DND-41 (cell line): ENCODE data around the gene CHAT.

Experiments used
- ATAC-seq: fragments of 200-7000 bp; cut with Tn5 transposase; 3 replicates; pipeline ENCODE4 v1.9.1; 2021; ENCODE audit warnings: low read depth; ENCODE audit not compliant: insufficient read depth
- DNase-seq: peaks from one replicate; pipeline ENCODE4 v3.0.0-alpha.2; 2020
- H2AFZ ChIP-seq: 2 replicates; pipeline ENCODE4 v1.6.0; 2012; ENCODE audit warnings: low read depth, low read length
- H3K27ac ChIP-seq: 2 replicates; pipeline ENCODE4 v1.5.1; 2012; ENCODE audit warnings: low read length, inconsistent platforms
- H3K27me3 ChIP-seq: fragments of 200-600 bp; sonication (generic); 2 replicates; pipeline ENCODE4 v1.6.0; 2012; ENCODE audit warnings: low read length, mild to moderate bottlenecking, inconsistent platforms; ENCODE audit not compliant: insufficient read depth, poor library complexity
- H3K36me3 ChIP-seq: 2 replicates; pipeline ENCODE4 v1.5.1; 2012; ENCODE audit warnings: low read length, inconsistent platforms; ENCODE audit not compliant: insufficient read depth
- H3K4me1 ChIP-seq: 2 replicates; pipeline ENCODE4 v1.5.1; 2012; ENCODE audit warnings: mild to moderate bottlenecking, low read length; ENCODE audit not compliant: insufficient read depth
- H3K4me2 ChIP-seq: 2 replicates; pipeline ENCODE4 v1.6.0; 2012; ENCODE audit warnings: mild to moderate bottlenecking, moderate library complexity, low read length, inconsistent platforms; ENCODE audit not compliant: insufficient read depth
- H3K4me3 ChIP-seq, 2 experiments: fragments of 200-600 bp in 1 of 2; shearing (Covaris generic) in 1 of 2; 2 replicates each; pipeline ENCODE4 v1.5.1; 2012 to 2016; ENCODE audit warnings: inconsistent platforms in 2 of 2, low read length in 2 of 2, mild to moderate bottlenecking in 2 of 2, low read depth in 1 of 2, moderate library complexity in 1 of 2
- H3K79me2 ChIP-seq: 2 replicates; pipeline ENCODE4 v1.6.0; 2012; ENCODE audit warnings: low read length, inconsistent platforms; ENCODE audit not compliant: insufficient read depth
- H3K9ac ChIP-seq: 2 replicates; pipeline ENCODE4 v1.6.0; 2012; ENCODE audit warnings: low read depth, mild to moderate bottlenecking, inconsistent platforms, low read length, moderate library complexity
- H3K9me3 ChIP-seq: 2 replicates; pipeline ENCODE4 v1.5.1; 2012; ENCODE audit warnings: low read length, moderate library complexity, mild to moderate bottlenecking, inconsistent platforms; ENCODE audit not compliant: insufficient read depth, severe bottlenecking
- H4K20me1 ChIP-seq: 2 replicates; pipeline ENCODE4 v1.6.0; 2012; ENCODE audit warnings: low read length; ENCODE audit not compliant: insufficient read depth
- CTCF ChIP-seq: IDR thresholded peaks from 2 replicates; pipeline ENCODE4 v1.5.1; 2012; ENCODE audit warnings: borderline replicate concordance, low read length, moderate library complexity, mild to moderate bottlenecking; ENCODE audit not compliant: poor library complexity, severe bottlenecking; ENCODE audit errors: extremely low read depth
- EZH2 ChIP-seq: IDR thresholded peaks from 3 replicates; pipeline ENCODE4 v1.6.1; 2012; ENCODE audit warnings: borderline replicate concordance, low read depth, mild to moderate bottlenecking, moderate library complexity, low read length, inconsistent platforms; ENCODE audit not compliant: severe bottlenecking

The CHAT gene

GRCh38 chr10:49598986-49599385, 14.9 kb upstream of the CHAT start:
- Histone ChIP-seq H3K4me3 (no peak overlapping the region), H3K79me2 (no peaks in the 10 kb centered on the region)
- ATAC-seq = no peak

GRCh38 chr10:49599546-49599945, 14.3 kb upstream of the CHAT start:
- no peak overlapping the region for H3K4me3 ChIP-seq
- no peak overlapping the region for H2AFZ ChIP-seq
- no peak for ATAC-seq
- H3K27ac ChIP-seq = no peak overlapping the region
- no peak overlapping the region for H3K9ac ChIP-seq
- no peaks in the 10 kb centered on the region for H3K4me1 ChIP-seq
- no peaks in the 10 kb centered on the region for H4K20me1 ChIP-seq
- no peak for TF ChIP-seq EZH2
- TF ChIP-seq CTCF = no peak
- no peak overlapping the region for H3K4me2 ChIP-seq
- no peaks in the 10 kb centered on the region for H3K79me2 ChIP-seq
- H3K9me3 ChIP-seq = no peaks in the 10 kb centered on the region
- no peak for DNase-seq
- H3K36me3 ChIP-seq = no peaks in the 10 kb centered on the region
- no peaks in the 10 kb centered on the region for H3K27me3 ChIP-seq

More at GRCh38 chr10:49598986-49599385, 14.9 kb upstream of the CHAT start:
- Histone ChIP-seq H4K20me1 (no peaks in the 10 kb centered on the region), H2AFZ (no peak overlapping the region), H3K4me2 (no peak overlapping the region), H3K9ac (no peak overlapping the region), H3K27ac (no peak overlapping the region), H3K4me1 (no peaks in the 10 kb centered on the region), H3K36me3 (no peaks in the 10 kb centered on the region), H3K27me3 (no peaks in the 10 kb centered on the region), H3K9me3 (no peaks in the 10 kb centered on the region)
- DNase-seq = no peak
- TF ChIP-seq EZH2 (no peak), CTCF (no peak)

GRCh38 chr10:49600046-49600445, 13.8 kb upstream of the CHAT start:
- H3K9me3 ChIP-seq = no peaks in the 10 kb centered on the region
- no peak overlapping the region for H3K4me2 ChIP-seq
- no peaks in the 10 kb centered on the region for H3K79me2 ChIP-seq
- H3K36me3 ChIP-seq = no peaks in the 10 kb centered on the region
- no peak overlapping the region for H3K27ac ChIP-seq
- H3K27me3 ChIP-seq = no peaks in the 10 kb centered on the region
- no peak for DNase-seq
- no peaks in the 10 kb centered on the region for H3K4me1 ChIP-seq
- no peak for ATAC-seq
- H2AFZ ChIP-seq = no peak overlapping the region
- H3K9ac ChIP-seq = no peak overlapping the region
- no peaks in the 10 kb centered on the region for H4K20me1 ChIP-seq
- no peak overlapping the region for H3K4me3 ChIP-seq
- TF ChIP-seq EZH2 (no peak), CTCF (no peak)
